Right cardiac atrium (tissue), 5 donors: ENCODE data around the gene OR8B3. TPM values are rescaled to one million over a fixed set of nuclear protein-coding genes. Genes with fewer than 3 reads are reported as not detected.

ENCODE experiments used
- ATAC-seq, 2 donors: fragments of 200-7000 bp; cut with Tn5 transposase; one replicate each; pipeline versions ENCODE4 v1.8.0 to v1.9.1; 2020; ENCODE audit warnings: moderate library complexity in 2 of 2, mild to moderate bottlenecking in 1 of 2
- DNase-seq, 3 donors: peaks; one replicate each; pipeline ENCODE4 v3.0.0-alpha.2; 2020
- H3K27ac ChIP-seq: one replicate; pipeline ENCODE4 v1.5.1; 2013; ENCODE audit warnings: mild to moderate bottlenecking, low read length, control low read depth, moderate library complexity
- H3K27me3 ChIP-seq: one replicate; pipeline ENCODE4 v1.6.1; 2013; ENCODE audit not compliant: control insufficient read depth, insufficient read depth
- H3K4me1 ChIP-seq: one replicate; pipeline ENCODE4 v1.6.1; 2013; ENCODE audit warnings: low read length; ENCODE audit not compliant: control insufficient read depth, insufficient read depth
- H3K4me3 ChIP-seq: one replicate; pipeline ENCODE4 v1.5.1; 2013; ENCODE audit warnings: low read length, control low read depth
- H3K9me3 ChIP-seq: one replicate; pipeline ENCODE4 v1.6.1; 2013; ENCODE audit warnings: low read length; ENCODE audit not compliant: control insufficient read depth
- WGBS: extraction: QIAGEN DNeasy Blood & Tissue Kit; methylation state at CpG from one replicate; pipeline ENCODE4 v1.1.7; 2013; 5-methylcytosine and 5-hydroxymethylcytosine counted together
- intact Hi-C, 4 donors: fragments of 100-400 bp; cut with DNase I; formaldehyde crosslinking; loops; one replicate each; pipeline versions ENCODE4 v1.11.0 to v1.14.0; 2022 to 2023
- polyA plus RNA-seq: library from polyadenylated mRNA; stranded (reverse); fragments of 200-250 nt; gene quantifications from one replicate; pipeline ENCODE4 v1.2.3, GENCODE V29; 2013
- total RNA-seq, 4 donors: library from RNA; stranded (reverse); fragmentation: NEBNext Ultra II Directional; extraction: Animal tissue kit (Norgen Biotek cat#: 25700); gene quantifications; one replicate each; pipeline ENCODE4 v1.2.1, GENCODE V29; 2021
- donor health status: healthy with polysubstance abuse.
- donor health status: DM: no; HTN: yes; CAD: no.
- donor health status: DM: no; HTN: no; CAD: no.
- donor health status: DM: no; HTN: yes; CAD: no; lungs with severe emphysema.
- donor health status: DM: yes; HTN: yes; CAD: no.

The OR8B3 gene
- total and polyA plus RNA-seq, 5 donors, result not detected

DNA sequence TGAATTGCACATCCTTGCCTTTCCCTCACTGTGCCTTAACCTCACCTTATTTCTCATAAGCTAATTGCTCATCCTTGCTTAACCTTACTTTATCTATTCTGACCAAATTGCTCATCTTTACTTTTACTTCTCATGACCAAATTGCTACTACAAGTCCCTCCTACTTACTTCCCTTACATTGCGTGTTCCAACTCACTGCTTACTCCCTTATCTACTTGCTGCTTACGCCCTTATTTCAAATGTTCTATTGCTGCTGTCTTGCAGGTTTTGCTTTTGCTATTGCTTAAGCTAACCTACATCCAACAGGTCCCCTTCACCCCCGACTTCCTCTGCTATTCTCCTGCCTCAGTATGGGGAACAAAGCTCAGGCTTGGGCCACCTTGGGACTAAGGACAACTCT lies 22.5 kb downstream of the OR8B3 start:
- ATAC-seq (no peak), DNase-seq (no peak)
- Histone ChIP-seq H3K4me1 (no peaks in the 10 kb centered on the region), H3K27ac (no peak overlapping the region), H3K4me3 (no peak overlapping the region), H3K9me3 (no peaks in the 10 kb centered on the region), H3K27me3 (no peaks in the 10 kb centered on the region)
- 78% methylated on average over 3 of the region's 3 CpGs for WGBS
- intact Hi-C loops, result no loop called here

GRCh38 chr11:124359566-124359965 lies 39.3 kb downstream of the OR8B3 start:
- ATAC-seq (no peak), DNase-seq (no peak)
- H3K4me3 ChIP-seq, result no peak overlapping the region
- WGBS, result 22% methylated on average over 2 of the region's 2 CpGs
- no peak overlapping the region for H3K27ac ChIP-seq
- no peaks in the 10 kb centered on the region for H3K9me3 ChIP-seq
- H3K27me3 ChIP-seq, result no peaks in the 10 kb centered on the region
- intact Hi-C loops, result no loop called here
- H3K4me1 ChIP-seq, result no peaks in the 10 kb centered on the region

GRCh38 chr11:124346311-124346955 lies 52.4 kb downstream of the OR8B3 start:
- H3K4me1 ChIP-seq, result no peaks in the 10 kb centered on the region
- no peaks in the 10 kb centered on the region for H3K27me3 ChIP-seq
- no peak overlapping the region for H3K4me3 ChIP-seq
- ATAC-seq (no peak), DNase-seq (no peak)
- intact Hi-C loops, result no loop called here
- no peaks in the 10 kb centered on the region for H3K9me3 ChIP-seq
- no peak overlapping the region for H3K27ac ChIP-seq
- 23% methylated on average over 3 of the region's 3 CpGs for WGBS

Other genes with a start within 250 kb of the OR8B3 start
- gene OR10D3, start 215.7 kb downstream of the OR8B3 start, total RNA-seq, result not detected
- not detected for gene OR10D3, start 215.7 kb downstream of the OR8B3 start, polyA plus RNA-seq
- gene OR8G1, start 157.9 kb downstream of the OR8B3 start, total RNA-seq, result not detected
- not detected for gene OR8G1, start 157.9 kb downstream of the OR8B3 start, polyA plus RNA-seq
- gene OR8G5, start 142.6 kb downstream of the OR8B3 start, total RNA-seq, result not detected
- gene OR8G5, start 142.6 kb downstream of the OR8B3 start, polyA plus RNA-seq, result not detected
- not detected for gene OR8D1, start 85.1 kb downstream of the OR8B3 start, total RNA-seq
- not detected for gene OR8D1, start 85.1 kb downstream of the OR8B3 start, polyA plus RNA-seq
- gene OR8D2, start 78.8 kb downstream of the OR8B3 start, total RNA-seq, result not detected
- not detected for gene OR8D2, start 78.8 kb downstream of the OR8B3 start, polyA plus RNA-seq
- gene OR8B2, start 14.5 kb downstream of the OR8B3 start, total RNA-seq, result not detected
- gene OR8B2, start 14.5 kb downstream of the OR8B3 start, polyA plus RNA-seq, result not detected
- gene OR8B4, start 25.8 kb upstream of the OR8B3 start, total RNA-seq, result not detected
- gene OR8B4, start 25.8 kb upstream of the OR8B3 start, polyA plus RNA-seq, result not detected
- gene OR8B8, start 46.7 kb upstream of the OR8B3 start, total RNA-seq, result under 1 TPM in 2 of 4 donors, not detected in 2; 0.06 to 0.20 TPM
- gene OR8B8, start 46.7 kb upstream of the OR8B3 start, polyA plus RNA-seq, result not detected
- not detected for gene OR8B12, start 144.6 kb upstream of the OR8B3 start, total RNA-seq
- gene OR8B12, start 144.6 kb upstream of the OR8B3 start, polyA plus RNA-seq, result not detected
- not detected for gene OR8A1, start 171.0 kb upstream of the OR8B3 start, total RNA-seq
- gene OR8A1, start 171.0 kb upstream of the OR8B3 start, polyA plus RNA-seq, result not detected
- not detected for gene PANX3, start 212.4 kb upstream of the OR8B3 start, total RNA-seq
- not detected for gene PANX3, start 212.4 kb upstream of the OR8B3 start, polyA plus RNA-seq
- 10 to 100 TPM; 22.7 to 28.6 (median 26.5) TPM for gene TBRG1, start 223.8 kb upstream of the OR8B3 start, total RNA-seq
- 17.9 TPM for gene TBRG1, start 223.8 kb upstream of the OR8B3 start, polyA plus RNA-seq